Stimulated activated CD8-positive, alpha-beta memory T cell treated with anti-CD3 and anti-CD28 coated beads, Interleukin-12 subunit alpha, Interleukin-12 subunit beta, amount 100 ng/mL, for 24 hours (primary cell): Measurements from ENCODE around the gene EYS.
"Not testable (repeated sequence)": the region's sequence is repeated elsewhere in the genome, so short reads cannot be mapped to it uniquely, and the experiment has no call there.

Source experiments
- DNase-seq: peaks from one replicate; pipeline ENCODE4 v3.0.0-alpha.2; 2020; ENCODE audit errors: extremely low read depth

The EYS gene

GRCh38 chr6:63821442-63821841 lies 1885.6 kb downstream of the EYS start:
- DNase-seq = no peak

GRCh38 chr6:63819831-63820230 lies 1887.2 kb downstream of the EYS start:
- no peak for DNase-seq

- DNase-seq = no peak
Measured at GRCh38 chr6:63817492-63818050, 1889.5 kb downstream of the EYS start.

- no peak for DNase-seq
Measured at GRCh38 chr6:63816982-63817436, 1890.0 kb downstream of the EYS start.

GRCh38 chr6:63816401-63816981 lies 1890.5 kb downstream of the EYS start:
- DNase-seq = no peak

GRCh38 chr6:63814459-63814858 lies 1892.6 kb downstream of the EYS start:
- no peak for DNase-seq

- no peak for DNase-seq
Measured at GRCh38 chr6:63813566-63814120, 1893.4 kb downstream of the EYS start.

GRCh38 chr6:63808576-63808975 lies 1898.5 kb downstream of the EYS start:
- no peak for DNase-seq

GRCh38 chr6:63807056-63807455 lies 1900.0 kb downstream of the EYS start:
- DNase-seq = no peak

GRCh38 chr6:63806573-63806913 lies 1900.5 kb downstream of the EYS start:
- DNase-seq = no peak

GRCh38 chr6:63805808-63806572 lies 1901.0 kb downstream of the EYS start:
- no peak for DNase-seq

- no peak for DNase-seq
Measured at GRCh38 chr6:63805345-63805744, 1901.7 kb downstream of the EYS start.

GRCh38 chr6:63804381-63804956 lies 1902.6 kb downstream of the EYS start:
- DNase-seq = no peak

GRCh38 chr6:63803371-63803770 lies 1903.7 kb downstream of the EYS start:
- DNase-seq = no peak

GRCh38 chr6:63802606-63803206 lies 1904.3 kb downstream of the EYS start:
- DNase-seq = no peak

- DNase-seq = not testable (repeated sequence)
Measured at GRCh38 chr6:63800386-63800785, 1906.6 kb downstream of the EYS start.

GRCh38 chr6:63799813-63800212 lies 1907.2 kb downstream of the EYS start:
- no peak for DNase-seq

- DNase-seq = no peak
Measured at GRCh38 chr6:63799313-63799712, 1907.7 kb downstream of the EYS start.

- no peak for DNase-seq
Measured at GRCh38 chr6:63798378-63798777, 1908.6 kb downstream of the EYS start.

GRCh38 chr6:63797721-63798120 lies 1909.3 kb downstream of the EYS start:
- no peak for DNase-seq

- no peak for DNase-seq
Measured at GRCh38 chr6:63795826-63796225, 1911.2 kb downstream of the EYS start.

- DNase-seq = no peak
Measured at GRCh38 chr6:63795006-63795405, 1912.0 kb downstream of the EYS start.
